HepG2 (cell line): ENCODE measurements around the gene MEAK7. TPM values are rescaled to one million over a fixed set of nuclear protein-coding genes. Genes with fewer than 3 reads are reported as not detected.
A peak's percentile ranks its signal among the peaks of the same experiment; 100 is the strongest.

ENCODE experiments used
- BORCS8-MEF2B ChIP-seq: sonication (generic); formaldehyde crosslinking; IDR thresholded peaks from 2 replicates; pipeline ENCODE4 v1.8.0; 2022; ENCODE audit warnings: mild to moderate bottlenecking, missing genetic modification reagents
- ERF ChIP-seq: IDR thresholded peaks from 2 replicates; pipeline ENCODE4 v1.6.1; 2018; ENCODE audit warnings: missing biosample characterization, missing genetic modification reagents
- FOXO1 ChIP-seq: sonication (generic); formaldehyde crosslinking; IDR thresholded peaks from 2 replicates; pipeline ENCODE4 v1.4.0; 2020; ENCODE audit warnings: missing genetic modification reagents
- GMEB2 ChIP-seq: IDR thresholded peaks from 2 replicates; pipeline ENCODE4 v1.6.1; 2016; ENCODE audit warnings: missing biosample characterization, missing genetic modification reagents, low read depth
- HNF1A ChIP-seq, 2 experiments: sonication (generic) in 1 of 2; formaldehyde crosslinking in 1 of 2; IDR thresholded peaks; 2 replicates each; pipeline versions ENCODE4 v1.4.0 to v1.6.1; 2016 to 2020; ENCODE audit warnings: borderline replicate concordance in 1 of 2, low read depth in 1 of 2, mild to moderate bottlenecking in 1 of 2, missing genetic modification reagents in 1 of 2
- HNRNPK ChIP-seq: fragments of 200-400 bp; formaldehyde crosslinking; IDR thresholded peaks from 2 replicates; pipeline ENCODE4 v1.6.1; 2018; ENCODE audit warnings: low read length, low read depth, moderate library complexity, mild to moderate bottlenecking; ENCODE audit not compliant: poor library complexity, severe bottlenecking
- KAT2B ChIP-seq: fragments of 150-350 bp; IDR thresholded peaks from 2 replicates; pipeline ENCODE4 v1.6.1; 2014; ENCODE audit warnings: low read depth, low read length, borderline replicate concordance
- MYNN ChIP-seq: sonication (generic); formaldehyde crosslinking; IDR thresholded peaks from 2 replicates; pipeline ENCODE4 v1.4.0; 2020; ENCODE audit warnings: mild to moderate bottlenecking, low read depth, missing genetic modification reagents
- NBN ChIP-seq: fragments of 450-650 bp; conservative IDR thresholded peaks from 2 replicates; pipeline ENCODE4 v1.6.1; 2017
- RNF219 ChIP-seq: sonication (generic); formaldehyde crosslinking; IDR thresholded peaks from 2 replicates; pipeline ENCODE4 v1.5.0; 2020; ENCODE audit warnings: mild to moderate bottlenecking, missing genetic modification reagents
- UBTF ChIP-seq: sonication (generic); formaldehyde crosslinking; IDR thresholded peaks from 2 replicates; pipeline ENCODE4 v1.4.0; 2020; ENCODE audit warnings: mild to moderate bottlenecking, missing genetic modification reagents
- ZBTB33 ChIP-seq: sonication (generic); formaldehyde crosslinking; IDR thresholded peaks from 2 replicates; pipeline ENCODE4 v1.4.0; 2020; ENCODE audit warnings: missing genetic modification reagents
- ZFP82 ChIP-seq: sonication (generic); formaldehyde crosslinking; IDR thresholded peaks from 2 replicates; pipeline ENCODE4 v1.5.1; 2020; ENCODE audit warnings: mild to moderate bottlenecking, missing genetic modification reagents, borderline replicate concordance
- ZNF510 ChIP-seq: sonication (generic); formaldehyde crosslinking; IDR thresholded peaks from 2 replicates; pipeline ENCODE4 v1.4.0; 2020; ENCODE audit warnings: low read depth, mild to moderate bottlenecking, missing genetic modification reagents
- polyA plus RNA-seq, 8 experiments: library from polyadenylated mRNA; depleted of rRNA in 3 of 8; stranded (reverse) in 7 of 8; unstranded in 1 of 8; fragments of >200 nt; fragmentation: Illumina TruSeq in 4 of 8; extraction: Trizol in 4 of 8; gene quantifications; 2 replicates each; pipeline versions ENCODE4 v1.2.1 to v1.2.3, GENCODE V29; 2011 to 2016; ENCODE audit warnings: low read depth in 4 of 8, missing spikeins in 1 of 8, mixed read lengths in 1 of 8; ENCODE audit not compliant: insufficient read depth in 1 of 8
- total RNA-seq, 5 experiments: library from RNA; depleted of rRNA; stranded (reverse); fragments of >200 nt; fragmentation: Illumina TruSeq; extraction: Trizol; gene quantifications; 2 replicates each; pipeline ENCODE4 v1.2.3, GENCODE V29; 2016; ENCODE audit warnings: low read depth in 1 of 5

MEAK7 gene
- total and polyA plus RNA-seq, 2 of the 13 experiments (the other 11 are each of a cell fraction or from before 2014, with no cell fraction given) = 11.8 to 14.7 TPM

GRCh38 chr16:84504420-84505248 is at the start of gene MEAK7 (continued):
- TF ChIP-seq FOXO1 (peak; percentile 4; the same call in 1 of the 2 replicates), HNF1A (IDR thresholded peaks at IDR 0.05; ENCODE audit: low read depth) (no peak), HNF1A (CRISPR knock-in tag; IDR thresholded peaks at IDR 0.05; ENCODE audit: borderline replicate concordance) (no peak), UBTF (CRISPR knock-in tag) (peak; percentile 85), KAT2B (no peak), MYNN (CRISPR knock-in tag) (no peak), GMEB2 (no peak), HNRNPK (peak; percentile 50), ZNF510 (CRISPR knock-in tag) (no peak), ZFP82 (no peak), BORCS8-MEF2B (CRISPR knock-in tag) (peak; percentile 79; the same call in 1 of the 2 replicates), ZBTB33 (CRISPR knock-in tag) (no peak), ERF (CRISPR knock-in tag) (peak; percentile 71; the same call in 1 of the 2 replicates), RNF219 (CRISPR knock-in tag) (no peak), NBN (no peak)
